Peyer's patch (tissue), 4 donors: ENCODE measurements around the gene C3AR1. TPM values are rescaled to one million over a fixed set of nuclear protein-coding genes. Genes with fewer than 3 reads are reported as not detected.
"Not testable (repeated sequence)": the region's sequence is repeated elsewhere in the genome, so short reads cannot be mapped to it uniquely, and the experiment has no call there.

Source experiments
- DNase-seq, 3 donors: peaks; one replicate each; pipeline ENCODE4 v3.0.0-alpha.2; 2017 to 2019
- H3K27ac ChIP-seq, 4 donors: fragments of 200-600 bp; sonication (generic); one replicate each; pipeline ENCODE4 v1.5.1; 2016 to 2019
- H3K27me3 ChIP-seq, 2 donors: fragments of 200-600 bp; sonication (generic); one replicate each; pipeline ENCODE4 v1.5.1; 2019
- H3K36me3 ChIP-seq, 3 donors: fragments of 200-600 bp; sonication (generic); one replicate each; pipeline ENCODE4 v1.5.1; 2016 to 2019
- H3K4me1 ChIP-seq, 4 donors: fragments of 200-600 bp; sonication (generic); one replicate each; pipeline ENCODE4 v1.5.1; 2016 to 2019
- H3K4me3 ChIP-seq, 4 donors: fragments of 200-600 bp; sonication (generic); 1 replicate in 3 of 4; 2 replicates in 1 of 4; pipeline ENCODE4 v1.5.1; 2016 to 2019; ENCODE audit warnings: mild to moderate bottlenecking in 1 of 4
- H3K9me3 ChIP-seq, 4 donors: fragments of 200-600 bp; sonication (generic); one replicate each; pipeline ENCODE4 v1.5.1; 2016 to 2019; ENCODE audit warnings: mild to moderate bottlenecking in 1 of 4
- CTCF ChIP-seq, 6 experiments: fragments of 450-650 bp in 4 of 6; fragments of 200-600 bp in 2 of 6; sonication (generic) in 1 of 6; IDR thresholded peaks; one replicate each; pipeline ENCODE4 v1.5.1; 2017 to 2019; ENCODE audit warnings: antibody characterized with exemption in 6 of 6, mild to moderate bottlenecking in 3 of 6, moderate library complexity in 1 of 6
- POLR2A ChIP-seq, 2 donors: fragments of 450-650 bp; IDR thresholded peaks; one replicate each; pipeline ENCODE4 v1.5.1; 2017; ENCODE audit warnings: antibody characterized with exemption in 2 of 2, mild to moderate bottlenecking in 2 of 2, moderate library complexity in 2 of 2
- total RNA-seq, 4 donors: library from RNA; depleted of rRNA; stranded (reverse); fragments of >200 nt; gene quantifications; one replicate each; pipeline ENCODE4 v1.1.0, GENCODE V29; 2016

The C3AR1 gene
- total RNA-seq, 4 donors from 2014 or later: 0.70 to 2.9 (median 1.5) TPM

GRCh38 chr12:8089716-8090115, 23.6 kb upstream of the C3AR1 start:
- no peaks in the 10 kb centered on the region for H3K27me3 ChIP-seq
- H3K36me3 ChIP-seq: peaks cover 0 to 62% (median 0%) of the 10 kb centered on the region in 3 donors
- peaks cover 0 to 1% (median 0%) of the 10 kb centered on the region in 4 donors for H3K4me1 ChIP-seq

GRCh38 chr12:8089277-8089676, 23.1 kb upstream of the C3AR1 start:
- H3K36me3 ChIP-seq: peaks cover 0 to 58% (median 0%) of the 10 kb centered on the region in 3 donors
- not testable (repeated sequence) for H3K9me3 ChIP-seq, DNase-seq, H3K27ac ChIP-seq, H3K4me1 ChIP-seq, H3K4me3 ChIP-seq, H3K27me3 ChIP-seq

More at GRCh38 chr12:8089716-8090115, 23.6 kb upstream of the C3AR1 start:
- no peak overlapping the region for H3K4me3 ChIP-seq
- DNase-seq: no peak
- no peaks in the 10 kb centered on the region for H3K9me3 ChIP-seq
- no peak for TF ChIP-seq POLR2A (IDR thresholded peaks at IDR 0.05)
- no peak for TF ChIP-seq CTCF (IDR thresholded peaks at IDR 0.05)
- H3K27ac ChIP-seq: no peak overlapping the region

- Histone ChIP-seq H3K4me1 (peaks cover 0 to 12% (median 0%) of the 10 kb centered on the region in 4 donors), H3K9me3 (no peaks in the 10 kb centered on the region), H3K27me3 (no peaks in the 10 kb centered on the region), H3K27ac (peak overlapping the region in 3 of 4 donors; percentile 2 to 57 (median 29)), H3K4me3 (no peak overlapping the region), H3K36me3 (peaks cover 0 to 51% (median 0%) of the 10 kb centered on the region in 3 donors)
- DNase-seq: peak in 2 of 3 donors; percentile 76
- TF ChIP-seq POLR2A (IDR thresholded peaks at IDR 0.05) (no peak), CTCF (IDR thresholded peaks at IDR 0.05) (no peak)
Observed at GRCh38 chr12:8088574-8088973, 22.4 kb upstream of the C3AR1 start.

GRCh38 chr12:8087666-8088065, 21.5 kb upstream of the C3AR1 start:
- no peak for DNase-seq
- Histone ChIP-seq H3K4me3 (no peak overlapping the region), H3K4me1 (peaks cover 0 to 21% (median 0%) of the 10 kb centered on the region in 4 donors), H3K27me3 (no peaks in the 10 kb centered on the region), H3K9me3 (no peaks in the 10 kb centered on the region), H3K27ac (peak overlapping the region in 3 of 4 donors; percentile 2 to 44 (median 13)), H3K36me3 (peaks cover 0 to 42% (median 0%) of the 10 kb centered on the region in 3 donors)
- TF ChIP-seq POLR2A (IDR thresholded peaks at IDR 0.05): no peak
- TF ChIP-seq CTCF (IDR thresholded peaks at IDR 0.05): no peak

- DNase-seq, H3K27me3 ChIP-seq, H3K9me3 ChIP-seq, H3K4me3 ChIP-seq, H3K36me3 ChIP-seq, H3K27ac ChIP-seq: not testable (repeated sequence)
- peaks cover 0 to 21% (median 0%) of the 10 kb centered on the region in 4 donors for H3K4me1 ChIP-seq
Observed at GRCh38 chr12:8084351-8084750, 18.2 kb upstream of the C3AR1 start.

- Histone ChIP-seq H3K36me3 (peaks cover 0 to 5% (median 0%) of the 10 kb centered on the region in 3 donors), H3K4me3 (peak overlapping the region; percentile 66 to 88 (median 75)), H3K27me3 (no peaks in the 10 kb centered on the region), H3K27ac (peak overlapping the region; percentile 88 to 92 (median 90)), H3K4me1 (peaks cover 0 to 21% (median 0%) of the 10 kb centered on the region in 4 donors), H3K9me3 (no peaks in the 10 kb centered on the region)
- no peak for DNase-seq
- TF ChIP-seq CTCF (IDR thresholded peaks at IDR 0.05) (no peak), POLR2A (IDR thresholded peaks at IDR 0.05) (no peak)
Observed at GRCh38 chr12:8082808-8083100, 16.6 kb upstream of the C3AR1 start.
